SK-N-MC (cell line): ENCODE data around the gene SEL1L2.

ENCODE experiments used
- EZH2 ChIP-seq: fragments of 200-600 bp; sonication (generic); IDR thresholded peaks from one replicate; pipeline ENCODE4 v1.6.1; 2017; ENCODE audit warnings: antibody characterized with exemption
- FOXP2 ChIP-seq: optimal IDR thresholded peaks from 2 replicates; pipeline ENCODE3; 2011; ENCODE audit warnings: mild to moderate bottlenecking, moderate library complexity; ENCODE audit not compliant: insufficient read depth; ENCODE audit errors: extremely low read length, control extremely low read depth
- POLR2AphosphoS5 ChIP-seq: IDR thresholded peaks from 2 replicates; pipeline ENCODE4 v1.6.1; 2012; ENCODE audit warnings: mild to moderate bottlenecking, low read depth, low read length, borderline replicate concordance

- TF ChIP-seq EZH2 (no peak), POLR2AphosphoS5 (no peak), FOXP2 (no peak)
Measured at GRCh38 chr20:13891575-13891974, 98.8 kb downstream of the SEL1L2 start.
